HG03280 (cell line): ENCODE data around the gene AXL.

ENCODE experiments used
- ATAC-seq: cut with Tn5 transposase; IDR thresholded peaks from one replicate; pipeline ENCODE4 v1.9.1; 2021; ENCODE audit warnings: mild to moderate bottlenecking, moderate library complexity; ENCODE audit not compliant: unreplicated experiment

The AXL gene

GRCh38 chr19:41233748-41234240, 14.8 kb downstream of the AXL start:
- ATAC-seq, result no peak

DNA sequence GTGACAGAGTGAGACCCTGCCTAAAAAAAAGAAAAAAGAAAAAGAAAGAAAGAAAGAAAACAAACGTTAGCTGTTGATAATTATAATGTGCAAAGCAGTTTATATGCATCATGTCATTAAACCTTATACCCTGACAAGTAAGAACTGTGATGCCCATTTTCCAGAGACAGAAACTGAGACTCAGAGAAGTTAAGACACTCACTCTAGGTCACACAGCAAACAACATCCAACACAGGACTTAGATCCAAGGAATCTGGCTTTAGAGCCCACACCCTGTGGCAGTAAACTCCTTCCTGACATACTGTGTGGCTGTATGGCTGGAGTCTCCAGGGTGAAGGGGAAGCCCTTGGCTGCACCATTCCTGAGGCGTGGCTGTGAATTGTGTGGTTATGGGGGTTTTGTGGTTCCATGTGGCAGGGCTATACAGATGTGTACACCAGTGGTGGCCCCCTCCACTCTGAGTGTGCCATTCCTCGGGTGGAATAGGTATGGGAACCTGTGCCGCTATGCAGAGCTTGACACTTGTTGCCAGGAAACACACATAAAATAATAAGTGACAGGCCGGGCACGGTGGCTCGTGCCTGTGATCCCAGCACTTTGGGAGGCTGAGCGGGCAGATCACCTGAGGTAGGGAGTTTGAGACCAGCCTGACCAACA, 15.6 kb downstream of the AXL start:
- no peak for ATAC-seq

GRCh38 chr19:41235480-41235879, 16.5 kb downstream of the AXL start:
- no peak for ATAC-seq

DNA sequence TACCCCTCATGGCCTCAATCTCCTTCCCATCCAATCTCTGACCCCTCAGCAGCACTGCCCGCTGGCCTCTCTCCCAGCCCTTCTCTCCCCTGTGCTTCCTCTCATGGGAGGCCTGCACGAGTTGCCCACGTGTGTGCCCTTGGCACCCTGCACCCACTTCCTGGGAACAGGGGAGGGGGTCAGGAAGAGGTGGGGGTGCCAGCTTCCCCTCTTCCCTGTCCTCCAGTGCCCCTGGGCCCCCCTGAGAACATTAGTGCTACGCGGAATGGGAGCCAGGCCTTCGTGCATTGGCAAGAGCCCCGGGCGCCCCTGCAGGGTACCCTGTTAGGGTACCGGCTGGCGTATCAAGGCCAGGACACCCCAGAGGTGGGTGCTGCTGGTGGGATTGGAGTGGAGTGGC, 19.2 kb downstream of the AXL start:
- no peak for ATAC-seq

- ATAC-seq, result no peak
These were observed 20.3 kb downstream of the AXL start for GRCh38 chr19:41239363-41239762.

GRCh38 chr19:41239961-41240574, 21.0 kb downstream of the AXL start:
- no peak for ATAC-seq

- ATAC-seq, result no peak
These were observed 22.8 kb downstream of the AXL start for GRCh38 chr19:41241859-41242258.

GRCh38 chr19:41244117-41244516, 25.1 kb downstream of the AXL start:
- ATAC-seq, result no peak

- ATAC-seq, result no peak
These were observed 26.8 kb downstream of the AXL start for GRCh38 chr19:41245843-41246242.

DNA sequence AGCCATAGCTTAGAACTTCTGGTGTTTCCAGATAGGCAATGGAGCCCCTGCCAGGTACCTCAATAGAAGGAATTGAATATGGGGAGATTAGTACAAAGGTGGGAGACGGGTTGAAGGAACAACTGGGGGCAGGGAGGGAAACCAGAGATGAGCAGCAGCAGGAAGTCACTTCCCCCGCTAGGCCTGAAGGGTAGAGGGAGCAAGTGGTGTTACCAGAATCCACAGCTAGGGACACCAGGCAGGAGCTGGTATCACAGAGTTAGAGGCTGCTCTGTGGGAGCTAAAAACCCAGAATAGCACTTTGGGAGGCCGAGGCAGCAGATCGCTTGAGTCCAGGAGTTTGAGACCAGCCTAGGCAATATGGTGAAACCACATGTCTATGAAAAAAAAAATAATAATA, 29.9 kb downstream of the AXL start:
- no peak for ATAC-seq

DNA sequence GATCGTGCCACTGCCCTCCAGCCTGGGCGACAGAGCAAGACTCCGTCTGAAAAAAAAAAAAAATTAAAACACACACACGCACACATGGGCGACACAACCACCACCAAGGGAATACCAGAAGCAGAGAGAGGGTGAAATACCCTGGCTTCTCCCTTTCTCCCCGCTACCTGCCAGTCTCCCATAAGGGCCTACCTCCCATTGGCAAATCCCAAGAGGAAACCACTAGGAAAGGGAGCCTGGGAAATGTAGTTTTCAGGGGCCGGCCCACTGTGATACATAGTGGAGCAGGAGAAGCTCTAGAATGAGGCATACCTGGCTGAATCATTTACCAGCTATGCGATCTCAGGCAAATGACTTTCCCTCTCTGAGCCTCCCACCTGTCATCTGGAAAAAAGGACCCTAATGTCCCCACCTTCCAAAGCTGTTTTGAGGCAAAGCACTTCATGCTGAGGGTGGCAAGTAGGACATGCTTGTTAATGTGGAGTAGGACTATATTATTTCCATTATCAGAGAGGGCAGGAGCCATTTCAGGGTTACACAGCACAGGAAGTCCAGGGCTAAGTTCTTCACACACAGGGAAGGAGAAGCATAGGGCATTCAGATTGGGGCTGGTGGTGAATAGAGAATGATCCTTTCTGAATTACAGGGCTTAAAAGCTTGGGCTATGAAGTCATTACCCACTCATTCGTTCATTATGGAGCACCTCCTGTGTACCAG, 30.8 kb downstream of the AXL start:
- no peak for ATAC-seq

- ATAC-seq, result no peak
These were observed 34.6 kb downstream of the AXL start for GRCh38 chr19:41253660-41254059.

GRCh38 chr19:41255171-41255570, 36.1 kb downstream of the AXL start:
- no peak for ATAC-seq

DNA sequence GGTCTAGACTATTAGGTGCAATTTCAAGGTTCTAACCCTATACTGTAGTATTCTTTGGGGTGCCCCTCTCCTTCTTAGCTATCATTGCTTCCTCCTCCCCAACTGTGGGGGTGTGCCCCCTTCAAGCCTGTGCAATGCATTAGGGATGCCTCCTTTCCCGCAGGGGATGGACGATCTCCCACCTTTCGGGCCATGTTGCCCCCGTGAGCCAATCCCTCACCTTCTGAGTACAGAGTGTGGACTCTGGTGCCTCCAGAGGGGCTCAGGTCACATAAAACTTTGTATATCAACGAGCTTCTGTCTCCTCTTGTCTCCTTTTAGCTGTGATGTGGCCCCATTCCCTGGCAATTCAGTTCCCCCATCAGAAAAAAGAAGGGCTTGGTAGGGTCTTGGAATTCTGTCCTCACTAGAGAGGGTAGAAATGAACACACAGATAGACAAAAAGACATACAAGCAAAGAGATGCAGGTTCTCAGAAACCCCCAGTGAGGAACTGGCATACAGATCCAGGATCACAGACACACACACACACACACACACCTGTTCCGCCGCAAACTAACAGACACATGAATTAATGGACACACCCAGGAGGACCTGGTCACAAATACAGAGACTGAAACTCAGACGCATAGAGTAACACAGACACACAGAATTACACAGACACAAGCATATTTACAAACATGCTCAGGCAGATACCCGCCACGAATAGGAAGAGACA, 42.6 kb downstream of the AXL start:
- no peak for ATAC-seq

GRCh38 chr19:41263042-41263849, 44.2 kb downstream of the AXL start:
- ATAC-seq, result peak; percentile 4

- peak; percentile 76 for ATAC-seq
These were observed 45.0 kb downstream of the AXL start, which contains the start of gene HNRNPUL1 for GRCh38 chr19:41263850-41264580. HNRNPUL1 (plus strand) TSS chr19:41264372; CDS start chr19:41264504, 132 bp downstream.

GRCh38 chr19:41264581-41265394, 45.8 kb downstream of the AXL start:
- peak; percentile 0 for ATAC-seq

GRCh38 chr19:41265395-41266153, 46.6 kb downstream of the AXL start:
- no peak for ATAC-seq
